Aorta (tissue), 5 donors: Measurements from ENCODE around the gene TTLL11. TPM values are rescaled to one million over a fixed set of nuclear protein-coding genes. Genes with fewer than 3 reads are reported as not detected.

Source experiments
- ATAC-seq: fragments of 200-7000 bp; cut with Tn5 transposase; one replicate; pipeline ENCODE4 v1.9.1; 2022; ENCODE audit warnings: moderate library complexity; ENCODE audit not compliant: low FRiP score
- DNase-seq, 2 donors: peaks; one replicate each; pipeline ENCODE4 v3.0.0-alpha.2; 2020
- H3K27ac ChIP-seq, 2 donors: one replicate each; pipeline ENCODE4 v1.5.1; 2013; ENCODE audit warnings: low read length in 2 of 2, mild to moderate bottlenecking in 2 of 2, moderate library complexity in 2 of 2, control low read depth in 1 of 2, inconsistent platforms in 1 of 2, low read depth in 1 of 2
- H3K27me3 ChIP-seq, 2 donors: one replicate each; pipeline ENCODE4 v1.6.1; 2013; ENCODE audit warnings: control low read depth in 1 of 2, low read length in 1 of 2, mild to moderate bottlenecking in 1 of 2, moderate library complexity in 1 of 2; ENCODE audit not compliant: insufficient read depth in 2 of 2, control insufficient read depth in 1 of 2
- H3K36me3 ChIP-seq, 2 donors: one replicate each; pipeline ENCODE4 v1.6.1; 2013; ENCODE audit warnings: control low read depth in 1 of 2, low read length in 1 of 2, mild to moderate bottlenecking in 1 of 2; ENCODE audit not compliant: insufficient read depth in 2 of 2, control insufficient read depth in 1 of 2
- H3K4me1 ChIP-seq, 2 donors: one replicate each; pipeline ENCODE4 v1.6.1; 2013; ENCODE audit warnings: low read length in 2 of 2, control low read depth in 1 of 2, mild to moderate bottlenecking in 1 of 2, moderate library complexity in 1 of 2; ENCODE audit not compliant: insufficient read depth in 2 of 2, control insufficient read depth in 1 of 2
- H3K4me3 ChIP-seq, 2 donors: one replicate each; pipeline ENCODE4 v1.5.1; 2013; ENCODE audit warnings: low read length in 2 of 2, control low read depth in 1 of 2, mild to moderate bottlenecking in 1 of 2
- H3K9me3 ChIP-seq: one replicate; pipeline ENCODE4 v1.6.1; 2013; ENCODE audit warnings: mild to moderate bottlenecking, low read length; ENCODE audit not compliant: control insufficient read depth
- WGBS, 2 donors: extraction: QIAGEN DNeasy Blood & Tissue Kit; methylation state at CpG; one replicate each; pipeline ENCODE4 v1.1.7; 2013; 5-methylcytosine and 5-hydroxymethylcytosine counted together
- intact Hi-C, 2 donors: fragments of 100-400 bp; cut with DNase I; formaldehyde crosslinking; loops; one replicate each; pipeline versions ENCODE4 v1.14.2 to v1.15.0; 2022
- polyA plus RNA-seq, 2 donors: library from polyadenylated mRNA; stranded (reverse); fragments of 200-250 nt; gene quantifications; one replicate each; pipeline ENCODE4 v1.2.3, GENCODE V29; 2013
- total RNA-seq, 2 donors: library from RNA; stranded (reverse); fragmentation: NEBNext Ultra II Directional; extraction: Animal tissue kit (Norgen Biotek cat#: 25700); gene quantifications; one replicate each; pipeline ENCODE4 v1.2.1, GENCODE V29; 2021
- donor health status: healthy with polysubstance abuse.
- donor health status: Bipolar disorder and iron deficiency.
- donor health status: DM: no; HTN: no; CAD: no.
- donor health status: DM: no; HTN: no; CAD: no.
- donor health status: DM: yes; HTN: yes; CAD: no.

Gene TTLL11
- total and polyA plus RNA-seq, 4 donors, result 7.7 to 31.4 (median 18.3) TPM

DNA sequence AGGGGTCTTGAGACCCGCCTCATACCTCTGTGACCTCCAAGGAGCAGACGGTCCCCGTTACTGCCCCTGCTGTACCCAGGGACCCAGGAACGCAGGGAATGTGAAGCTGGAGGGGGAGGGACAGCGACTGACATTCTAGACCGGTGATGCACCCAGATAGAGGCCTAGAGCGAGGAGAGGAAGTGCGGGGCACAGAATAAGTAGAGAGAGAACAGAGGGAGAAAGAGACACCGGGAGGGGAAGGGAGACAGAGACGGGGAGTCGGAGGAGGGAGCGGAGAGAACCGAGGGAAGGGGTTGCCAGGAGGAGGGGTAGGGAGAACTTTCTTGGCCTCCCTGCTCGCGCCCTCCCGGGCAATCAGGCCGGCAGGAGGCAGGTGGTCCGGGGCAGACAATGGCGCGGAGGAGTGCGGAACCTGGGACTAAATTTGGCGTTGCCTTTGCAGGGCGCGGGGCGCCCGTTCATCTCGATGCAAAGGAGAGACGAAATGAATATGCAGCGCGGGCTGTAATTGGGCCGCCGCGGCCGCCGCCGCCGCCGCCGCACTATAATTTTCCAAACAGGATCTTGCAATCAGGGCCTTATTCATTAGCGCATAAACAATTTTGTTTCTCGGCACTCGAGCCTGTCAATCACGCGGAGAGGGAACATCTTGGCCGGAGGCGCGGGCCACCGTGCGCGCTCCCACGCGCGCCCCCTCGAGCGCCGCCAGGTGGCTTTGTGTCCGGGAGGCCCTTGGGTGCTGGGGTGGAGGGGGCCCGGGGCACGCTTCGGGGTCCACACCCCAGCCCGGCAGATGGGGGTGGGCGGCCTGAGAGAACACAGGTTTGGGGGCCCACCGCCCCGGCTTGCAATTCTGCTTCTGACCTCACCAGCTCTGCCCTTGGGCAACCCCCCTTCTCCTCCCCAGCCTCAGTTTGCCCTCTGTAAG is 33.5 kb upstream of the TTLL11 start:
- no peaks in the 10 kb centered on the region for H3K27me3 ChIP-seq
- intact Hi-C loops, result loop anchor here (10.0 kb wide), 2 partner anchors 328 to 688 kb away; no protein-coding TSS in a partner anchor
- no peaks in the 10 kb centered on the region for H3K4me1 ChIP-seq
- H3K9me3 ChIP-seq, result no peaks in the 10 kb centered on the region
- WGBS, 2 donors, result 3% methylated on average over 61 to 64 of the region's 64 CpGs
- ATAC-seq (no peak), DNase-seq (no peak)
- H3K27ac ChIP-seq, result no peak overlapping the region
- no peaks in the 10 kb centered on the region for H3K36me3 ChIP-seq
- H3K4me3 ChIP-seq, result no peak overlapping the region

DNA sequence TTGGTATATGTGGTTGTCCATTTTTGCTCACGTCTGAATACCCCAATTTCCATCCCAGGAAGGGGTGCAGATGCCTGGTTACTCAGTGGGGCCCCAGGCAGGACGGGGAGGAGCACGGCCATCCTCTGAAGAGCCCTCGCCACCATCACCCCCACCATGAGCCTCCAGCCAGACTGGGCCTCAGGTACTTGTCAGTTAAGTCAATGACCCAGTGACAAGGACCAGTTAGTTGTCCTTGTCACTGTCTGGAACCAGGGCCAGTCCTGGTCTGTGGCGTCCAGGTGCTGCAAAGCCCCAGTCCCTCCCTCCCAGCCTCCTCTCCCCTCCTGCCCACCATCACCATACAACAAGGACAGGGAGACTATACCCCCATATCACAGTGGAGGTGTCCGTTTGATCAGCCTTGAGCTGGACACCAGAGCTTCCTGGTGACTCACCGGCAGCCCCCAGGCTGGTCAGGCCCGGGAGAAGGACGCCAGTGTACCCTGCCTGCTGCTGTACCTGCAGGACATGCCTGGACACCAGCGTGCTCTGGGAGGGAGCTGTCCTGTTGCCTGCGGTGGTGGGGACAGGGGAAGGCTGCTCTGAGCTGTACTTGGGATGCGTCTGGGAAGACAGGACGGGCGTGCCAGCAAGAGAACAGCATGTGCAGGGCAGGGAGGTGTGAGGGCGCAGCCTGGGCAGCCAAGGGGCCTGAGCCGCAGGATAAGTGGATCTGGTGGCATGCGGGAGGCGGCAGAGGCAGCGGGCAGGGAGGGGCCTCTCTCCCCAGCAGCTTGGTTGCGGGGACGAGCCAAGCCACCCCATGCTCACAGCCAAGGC is 32.6 kb upstream of the TTLL11 start:
- Histone ChIP-seq H3K27ac (no peak overlapping the region), H3K4me1 (no peaks in the 10 kb centered on the region), H3K36me3 (no peaks in the 10 kb centered on the region), H3K4me3 (no peak overlapping the region), H3K9me3 (no peaks in the 10 kb centered on the region), H3K27me3 (no peaks in the 10 kb centered on the region)
- DNase-seq (peak in 1 of 2 donors; percentile 71), ATAC-seq (no peak)
- 41 to 44% methylated on average over 21 of the region's 21 CpGs for WGBS, 2 donors
- intact Hi-C loops, result loop anchor here (1.0 to 10.0 kb wide), 5 partner anchors 225 to 689 kb away; no protein-coding TSS in a partner anchor

DNA sequence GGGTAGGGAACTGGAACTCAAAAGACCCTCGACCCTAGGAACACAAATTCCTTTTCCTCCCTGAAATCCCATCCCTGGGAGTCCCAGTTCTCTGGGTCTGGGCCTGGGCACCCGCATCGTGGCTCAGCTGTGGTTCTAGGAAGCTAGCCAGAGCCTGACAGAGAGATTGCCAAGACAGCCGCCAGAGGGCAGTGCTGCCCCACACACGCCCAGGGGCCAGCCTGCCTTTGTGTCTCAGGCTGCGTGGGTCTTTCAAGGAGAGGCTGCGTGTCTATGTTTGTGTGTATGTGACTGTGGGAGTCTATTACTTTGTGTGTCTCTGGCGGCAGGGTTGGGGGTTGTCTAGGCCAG is 32.0 kb upstream of the TTLL11 start:
- H3K4me1 ChIP-seq, result no peaks in the 10 kb centered on the region
- H3K27me3 ChIP-seq, result no peaks in the 10 kb centered on the region
- DNase-seq (peak; percentile 85 to 93), ATAC-seq (peak; percentile 80)
- no peaks in the 10 kb centered on the region for H3K36me3 ChIP-seq
- H3K4me3 ChIP-seq, result no peak overlapping the region
- no peaks in the 10 kb centered on the region for H3K9me3 ChIP-seq
- intact Hi-C loops, result loop anchor here (1.0 to 10.0 kb wide), 5 partner anchors 225 to 690 kb away; no protein-coding TSS in a partner anchor
- no peak overlapping the region for H3K27ac ChIP-seq
- 1% methylated on average over 8 of the region's 8 CpGs for WGBS, 2 donors

DNA sequence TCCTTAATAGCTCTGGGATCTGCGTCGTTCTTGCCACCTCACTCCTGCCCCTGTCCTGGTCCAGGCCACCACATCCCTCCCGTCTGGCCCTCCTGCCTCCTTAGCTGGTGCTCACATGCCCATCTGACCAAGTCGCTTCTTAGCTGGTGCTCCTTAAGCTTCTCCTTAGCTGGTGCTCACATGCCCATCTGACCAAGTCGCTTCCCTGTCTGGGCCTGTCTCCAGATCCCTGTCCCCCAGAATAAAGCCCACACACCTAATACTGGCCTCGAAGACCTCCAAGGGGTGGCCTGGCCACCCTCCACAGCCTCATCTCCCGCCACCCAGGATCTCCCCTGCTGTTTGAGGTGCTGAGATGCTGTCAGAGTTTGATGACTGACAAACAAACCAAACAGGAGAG is 31.4 kb upstream of the TTLL11 start:
- peak in 1 of 2 donors; percentile 58 for DNase-seq
- Histone ChIP-seq H3K4me3 (no peak overlapping the region), H3K27ac (no peak overlapping the region), H3K4me1 (no peaks in the 10 kb centered on the region), H3K9me3 (no peaks in the 10 kb centered on the region), H3K27me3 (no peaks in the 10 kb centered on the region), H3K36me3 (no peaks in the 10 kb centered on the region)
- no peak for ATAC-seq
- intact Hi-C loops, result loop anchor here (2.0 to 10.0 kb wide), 4 partner anchors 226 to 690 kb away; no protein-coding TSS in a partner anchor
- 72 to 79% methylated on average over 7 of the region's 7 CpGs for WGBS, 2 donors

DNA sequence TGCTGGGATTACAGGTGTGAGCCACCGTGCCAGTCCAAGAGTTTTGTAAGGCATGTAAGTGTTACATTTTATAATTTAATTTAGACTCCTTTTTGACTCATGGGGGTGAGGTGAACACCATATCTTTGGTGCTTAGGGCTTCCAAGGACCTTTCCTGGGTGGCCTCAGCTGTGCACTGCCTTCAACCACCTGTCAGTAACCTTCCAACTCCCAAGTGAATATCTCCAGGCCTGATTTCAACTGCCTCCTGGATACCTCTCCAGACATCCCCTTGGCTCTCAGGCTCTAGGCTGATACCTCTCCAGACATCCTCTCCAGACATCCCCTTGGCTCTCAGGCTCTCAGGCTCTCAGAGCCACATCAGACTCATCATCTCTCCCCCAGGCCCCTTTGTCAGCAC is 30.9 kb upstream of the TTLL11 start:
- ATAC-seq (no peak), DNase-seq (peak in 1 of 2 donors; percentile 16)
- Histone ChIP-seq H3K27me3 (no peaks in the 10 kb centered on the region), H3K36me3 (no peaks in the 10 kb centered on the region), H3K4me1 (no peaks in the 10 kb centered on the region), H3K9me3 (no peaks in the 10 kb centered on the region), H3K4me3 (no peak overlapping the region), H3K27ac (no peak overlapping the region)
- intact Hi-C loops, result loop anchor here (2.0 to 10.0 kb wide), 4 partner anchors 227 to 691 kb away; no protein-coding TSS in a partner anchor
- WGBS, 2 donors, result 90 to 96% methylated on average over 1 of the region's 1 CpG

DNA sequence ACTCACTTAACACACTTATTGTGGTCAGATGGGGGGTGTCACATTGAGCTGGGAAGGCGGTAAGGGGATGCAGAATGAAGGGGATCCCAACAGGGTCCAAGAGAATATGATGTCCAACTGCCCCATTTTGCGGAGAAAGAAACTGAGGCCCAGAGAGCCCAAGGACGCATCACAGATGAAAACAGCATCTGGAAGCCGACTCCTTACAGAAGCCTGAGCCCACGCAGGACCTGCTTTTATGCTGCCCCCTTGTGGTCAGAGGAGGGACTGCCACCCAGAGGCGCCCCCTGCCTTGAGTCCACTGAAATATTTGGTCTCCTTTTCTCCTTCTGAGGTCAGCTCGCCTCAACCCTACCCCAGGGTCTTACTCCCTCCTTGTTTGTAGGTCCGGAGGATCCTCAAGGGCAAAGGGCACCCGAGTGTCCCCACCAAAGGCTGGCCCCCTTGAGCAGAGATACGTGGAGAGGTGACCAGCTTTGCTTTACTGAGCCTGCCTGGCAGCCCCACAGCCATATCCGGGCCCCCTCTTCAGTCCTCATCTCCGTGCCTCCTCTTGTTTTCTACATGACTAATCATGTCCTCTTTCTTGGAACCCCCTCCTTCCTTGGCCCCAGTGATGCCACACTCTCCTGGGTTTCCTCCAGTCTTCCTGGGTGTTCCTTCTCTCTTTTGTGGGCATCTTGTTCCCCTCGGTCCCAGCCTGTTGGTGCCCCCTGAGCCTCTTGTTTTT is 30.0 kb upstream of the TTLL11 start:
- peak; percentile 77 to 91 for DNase-seq
- Histone ChIP-seq H3K9me3 (no peaks in the 10 kb centered on the region), H3K4me3 (no peak overlapping the region), H3K4me1 (no peaks in the 10 kb centered on the region), H3K27me3 (no peaks in the 10 kb centered on the region), H3K36me3 (no peaks in the 10 kb centered on the region), H3K27ac (no peak overlapping the region)
- intact Hi-C loops, result loop anchor here (2.0 to 10.0 kb wide), 3 partner anchors 22 to 692 kb away; no protein-coding TSS in a partner anchor
- peak; percentile 66 for ATAC-seq
- 30% methylated on average over 13 of the region's 13 CpGs for WGBS, 2 donors

DNA sequence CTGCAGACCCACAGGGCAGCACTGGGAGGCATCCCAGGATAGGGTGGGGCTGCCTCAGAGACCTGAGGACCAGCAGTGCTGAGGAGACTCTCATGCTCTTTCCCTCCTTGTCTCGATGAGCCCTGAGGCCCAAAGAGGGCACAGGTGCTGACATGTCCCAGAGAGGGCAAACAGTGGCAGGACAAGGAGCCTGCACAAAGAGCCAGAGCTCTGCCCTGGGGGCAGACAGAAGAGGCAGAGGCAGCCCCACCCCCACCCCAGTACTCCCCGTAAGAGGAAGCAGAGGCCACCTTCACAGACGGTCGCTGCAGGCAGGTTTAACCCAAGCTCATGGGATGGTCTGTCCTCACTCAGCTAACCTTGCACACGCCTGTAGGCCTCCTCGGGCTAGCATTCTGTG is 29.4 kb upstream of the TTLL11 start:
- no peaks in the 10 kb centered on the region for H3K4me1 ChIP-seq
- H3K9me3 ChIP-seq, result no peaks in the 10 kb centered on the region
- H3K27me3 ChIP-seq, result no peaks in the 10 kb centered on the region
- intact Hi-C loops, result loop anchor here (2.0 to 10.0 kb wide), 3 partner anchors 22 to 692 kb away; no protein-coding TSS in a partner anchor
- H3K27ac ChIP-seq, result no peak overlapping the region
- DNase-seq, result peak in 1 of 2 donors; percentile 61
- H3K4me3 ChIP-seq, result no peak overlapping the region
- 63 to 64% methylated on average over 6 of the region's 6 CpGs for WGBS, 2 donors
- no peaks in the 10 kb centered on the region for H3K36me3 ChIP-seq
- no peak for ATAC-seq

DNA sequence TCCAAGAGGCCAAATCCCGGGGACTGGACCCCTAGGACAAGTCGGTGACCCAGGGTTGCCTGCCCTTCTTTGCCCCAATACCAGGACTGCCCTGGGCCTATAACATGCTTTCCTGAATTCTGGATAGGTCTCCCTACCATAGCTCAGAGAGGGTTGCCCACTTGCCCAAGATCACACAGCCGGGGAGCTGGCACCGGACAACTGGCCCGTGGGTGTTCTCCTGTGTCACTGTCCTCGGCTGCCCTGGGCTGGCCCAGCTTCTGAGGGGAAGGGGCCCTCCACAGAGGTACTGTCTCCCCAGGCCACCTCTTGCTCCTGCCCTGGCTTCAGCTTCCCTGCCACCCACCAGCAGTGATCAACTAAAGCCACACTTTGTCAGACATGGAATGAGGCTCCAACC is 28.8 kb upstream of the TTLL11 start:
- Histone ChIP-seq H3K4me1 (no peaks in the 10 kb centered on the region), H3K27ac (no peak overlapping the region), H3K36me3 (no peaks in the 10 kb centered on the region), H3K9me3 (no peaks in the 10 kb centered on the region), H3K4me3 (no peak overlapping the region), H3K27me3 (no peaks in the 10 kb centered on the region)
- intact Hi-C loops, result loop anchor here (2.0 to 10.0 kb wide), 3 partner anchors 21 to 693 kb away; no protein-coding TSS in a partner anchor
- DNase-seq, result peak in 1 of 2 donors; percentile 48
- 92 to 100% methylated on average over 6 of the region's 6 CpGs for WGBS, 2 donors
- ATAC-seq, result no peak
